Stimulated activated CD8-positive, alpha-beta memory T cell treated with anti-CD3 and anti-CD28 coated beads, Interleukin-15, amount 100 ng/mL, for 48 hours (primary cell): Measurements from ENCODE around the gene KCNG2.

Experiments used
- DNase-seq, 2 donors: peaks; one replicate each; pipeline ENCODE4 v3.0.0-alpha.2; 2020; ENCODE audit warnings: low read depth in 2 of 2

The KCNG2 gene

DNA sequence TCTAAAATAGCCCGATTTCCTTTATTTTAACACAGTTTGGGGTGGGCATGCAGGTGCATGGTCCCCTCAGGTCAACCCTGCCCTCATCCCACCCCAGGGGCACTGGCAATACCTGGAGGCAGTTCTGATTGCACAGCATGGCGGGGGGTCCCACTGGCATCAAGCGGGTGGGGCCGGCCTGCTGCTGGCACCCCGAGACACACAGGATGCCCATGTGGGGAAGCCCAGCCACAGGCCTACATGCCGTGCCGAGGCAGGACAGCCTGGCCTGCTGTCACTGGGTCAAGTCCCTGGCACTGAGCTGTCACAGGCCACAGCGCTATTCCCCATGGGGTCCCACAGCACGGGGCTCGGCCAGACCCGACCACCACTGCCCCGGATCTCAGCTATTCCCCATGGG lies 11.9 kb upstream of the KCNG2 start:
- no peak for DNase-seq

DNA sequence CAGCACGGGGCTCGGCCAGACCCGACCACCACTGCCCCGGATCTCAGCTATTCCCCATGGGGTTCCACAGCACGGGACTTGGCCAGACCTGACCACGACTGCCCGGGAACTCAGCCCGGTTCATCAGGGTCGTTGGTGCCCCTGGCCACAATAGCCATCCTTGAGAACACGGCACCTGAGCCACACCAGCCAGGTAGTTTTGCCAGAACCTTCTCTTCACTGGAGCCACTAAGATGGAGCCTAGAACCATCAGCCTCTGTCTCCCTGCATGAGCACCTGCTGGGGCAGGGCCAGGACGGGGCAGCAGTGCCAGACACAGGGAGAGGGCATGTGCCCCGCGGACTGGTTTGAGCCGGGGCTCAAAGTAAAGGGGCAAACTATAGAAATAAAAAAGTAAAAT lies 11.4 kb upstream of the KCNG2 start:
- no peak for DNase-seq

DNA sequence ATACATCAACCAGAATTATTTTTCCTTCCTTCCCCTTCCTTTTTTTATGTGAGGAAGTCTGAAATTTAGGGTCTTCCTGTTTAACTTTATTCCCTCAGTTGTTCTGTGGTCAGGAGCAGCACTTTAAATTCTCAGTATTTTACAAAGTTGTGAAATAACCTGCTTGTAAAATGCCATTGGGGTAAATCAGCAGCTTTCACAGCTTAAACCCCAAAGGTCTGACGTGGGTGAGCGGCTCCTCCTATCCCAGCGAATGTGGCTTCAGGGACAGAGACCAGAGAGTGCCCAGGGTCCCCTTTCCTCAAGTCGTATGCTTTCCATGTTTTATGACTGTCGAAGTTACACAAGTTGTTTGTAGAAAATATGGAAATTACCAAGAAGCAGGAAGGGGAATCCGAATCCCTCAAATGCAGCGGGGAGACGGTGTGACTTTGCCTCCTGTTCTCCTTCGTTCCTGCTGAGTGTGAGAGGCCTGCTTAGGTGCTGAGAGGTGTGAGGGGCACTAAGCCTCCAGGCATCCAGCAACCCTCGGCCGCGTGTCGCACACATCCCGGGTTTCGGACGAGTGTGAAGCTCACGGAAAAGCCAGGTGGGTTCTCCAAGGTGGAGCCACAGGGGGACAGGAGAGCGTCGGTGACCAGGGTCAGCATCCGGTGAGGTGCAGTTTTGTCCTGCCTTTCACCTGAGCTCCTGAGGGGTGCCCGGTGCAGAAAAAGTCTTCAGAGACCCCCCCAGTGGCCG lies 10.8 kb upstream of the KCNG2 start:
- no peak for DNase-seq

DNA sequence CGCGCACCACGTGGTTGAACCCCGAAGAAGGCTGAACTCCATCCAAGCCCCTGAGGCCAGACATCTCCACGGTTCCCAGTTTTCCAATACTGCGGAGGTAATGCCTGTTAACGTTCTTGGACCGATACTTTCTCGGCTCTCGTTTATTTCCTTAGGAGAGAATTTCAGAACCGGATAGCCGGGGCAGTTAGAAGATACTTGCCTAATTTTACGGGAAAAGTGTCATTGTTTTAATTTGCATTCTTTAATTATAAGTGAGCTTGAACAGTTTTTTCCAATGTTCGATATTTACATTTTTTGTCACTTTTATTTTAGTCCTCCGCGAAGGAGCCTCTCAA lies 10.2 kb upstream of the KCNG2 start:
- no peak for DNase-seq

DNA sequence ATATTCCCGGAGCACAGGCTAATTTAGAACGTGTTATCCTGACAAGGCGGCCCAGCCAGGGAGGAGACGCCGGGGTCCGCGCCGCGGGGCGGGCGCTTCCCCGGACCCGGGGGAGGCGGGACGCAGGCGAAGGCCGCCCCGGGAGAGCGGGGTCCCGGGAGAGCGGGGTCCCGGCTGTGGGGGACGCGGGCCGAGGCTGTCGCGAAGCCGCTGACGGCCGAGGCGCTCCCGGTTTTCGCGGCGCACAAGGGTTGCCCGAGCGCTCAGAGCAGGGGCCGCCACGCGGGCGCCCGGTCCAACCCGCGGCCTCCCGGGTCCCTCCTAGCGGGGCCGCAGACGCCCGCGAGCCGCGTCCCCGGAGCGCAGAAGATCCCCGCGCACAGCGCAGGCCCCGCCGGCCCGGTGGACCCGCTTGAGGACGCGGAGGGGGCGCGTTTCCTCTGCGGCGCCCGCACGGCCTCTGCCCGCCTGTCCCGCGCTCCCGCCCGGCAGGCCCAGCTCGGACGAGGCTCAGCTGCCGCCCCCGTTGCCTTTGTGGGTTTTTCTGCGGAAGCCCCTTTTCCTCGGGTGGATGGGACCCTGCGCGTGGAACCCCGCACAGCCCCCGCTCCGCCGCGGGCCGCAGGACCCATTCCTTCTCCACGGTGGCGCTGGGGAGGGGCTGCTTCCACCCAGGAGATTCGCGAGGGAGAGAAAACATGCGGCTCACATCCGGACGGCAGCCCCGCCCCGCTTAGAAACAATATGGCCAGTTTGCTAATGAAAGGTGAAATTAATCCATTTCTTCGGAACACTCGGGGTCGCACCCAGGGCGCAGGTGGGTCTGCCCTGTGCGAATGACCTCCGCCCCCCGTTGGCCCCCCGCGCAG lies 9.6 kb upstream of the KCNG2 start:
- no peak for DNase-seq

DNA sequence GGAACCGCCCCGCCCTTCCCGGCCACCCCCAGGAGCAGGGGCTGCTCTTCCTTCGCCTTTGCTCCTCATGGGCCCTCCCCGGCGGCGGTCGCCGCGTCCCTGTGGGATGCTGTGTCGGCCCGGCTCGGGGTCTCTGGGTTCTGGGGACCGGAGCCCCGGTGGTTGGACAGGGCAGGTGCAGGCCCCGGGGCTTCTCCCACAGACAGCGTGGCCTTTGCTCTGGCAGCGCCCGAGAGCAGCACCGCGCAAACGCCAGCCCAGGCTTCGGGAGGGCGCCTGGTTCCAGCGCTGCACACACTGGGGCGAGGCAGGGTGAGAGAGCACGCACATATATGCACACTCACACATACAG lies 9.0 kb upstream of the KCNG2 start:
- no peak for DNase-seq

DNA sequence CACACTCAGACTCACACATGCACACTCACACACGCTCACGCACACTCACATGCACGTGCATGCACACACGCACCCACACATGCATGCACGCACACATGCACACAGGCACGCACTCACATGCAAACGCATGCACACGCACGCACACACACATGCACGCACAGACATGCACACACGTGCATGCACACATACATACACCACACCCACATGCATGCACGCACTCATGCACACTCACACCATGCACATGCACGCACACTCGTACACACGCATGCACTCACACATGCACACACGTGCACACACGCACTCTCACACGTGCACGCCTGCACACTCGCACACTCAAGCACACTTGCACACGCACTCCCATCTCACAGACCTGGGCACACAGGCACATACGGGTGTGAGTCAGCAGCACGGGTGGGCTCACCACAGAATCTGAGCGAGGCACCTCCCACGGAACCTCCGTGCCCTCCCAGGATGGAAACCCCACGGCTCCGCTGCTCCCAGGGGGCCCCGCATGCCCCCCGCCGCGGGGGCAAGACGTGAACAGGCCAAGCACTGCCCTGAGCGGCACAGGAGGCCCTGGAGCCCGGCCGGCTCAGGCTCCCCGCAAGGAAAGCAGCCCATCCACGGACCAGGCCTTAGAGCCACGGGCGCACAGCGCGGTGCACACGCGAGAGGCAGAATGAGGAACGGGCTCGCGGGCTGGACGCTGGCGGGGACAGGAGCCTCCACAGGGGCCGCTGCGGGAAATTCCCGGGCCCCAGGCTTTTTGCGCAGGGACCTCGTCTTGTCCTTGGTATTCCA lies 8.4 kb upstream of the KCNG2 start:
- no peak for DNase-seq

DNA sequence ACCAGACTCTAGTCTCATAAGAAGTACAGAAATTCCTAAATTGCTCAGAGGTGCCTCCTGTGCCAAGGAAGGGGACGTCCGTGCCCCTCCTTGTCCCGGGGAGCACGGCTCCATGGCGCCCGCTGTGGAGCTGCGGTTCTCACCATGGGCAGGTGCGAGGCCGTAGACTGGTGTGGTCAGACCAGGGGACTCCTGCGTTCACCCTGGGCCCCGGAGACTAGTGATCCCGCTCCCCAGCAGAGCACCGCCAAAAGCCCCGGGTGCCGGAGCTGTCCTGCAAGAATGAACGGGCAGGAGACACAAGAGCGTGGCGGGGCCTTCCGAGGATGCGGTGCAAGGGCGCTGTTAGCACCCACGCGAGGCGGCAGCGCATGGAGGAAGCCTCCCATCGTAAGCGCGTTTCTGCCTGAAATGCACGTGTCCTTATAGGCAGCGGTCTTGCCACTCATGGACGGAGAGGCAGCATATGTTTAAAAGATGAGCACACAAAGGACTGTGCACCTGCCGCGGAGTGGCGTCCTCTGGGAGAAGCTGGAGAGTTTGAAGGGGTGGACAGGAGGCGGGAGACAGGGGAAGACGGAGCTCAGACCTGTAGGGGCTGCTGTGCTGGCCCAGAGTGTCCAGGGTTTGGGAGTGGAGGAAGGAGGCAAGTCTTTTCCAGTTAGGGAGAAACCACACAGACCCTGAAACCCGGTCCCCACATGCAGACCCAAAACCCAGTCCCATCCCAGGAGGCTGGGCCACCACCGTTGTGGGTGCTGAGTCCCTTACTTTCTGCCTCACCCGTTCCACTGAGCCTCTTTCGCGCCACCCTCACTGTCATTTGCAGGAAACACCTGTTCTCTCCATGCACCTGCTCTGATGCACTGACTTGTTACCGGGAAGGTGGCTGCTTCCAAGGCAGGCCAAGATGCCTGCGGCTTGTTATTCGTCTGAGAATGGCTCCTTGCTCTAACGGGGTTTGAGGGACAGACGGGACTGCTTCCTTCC lies 7.5 kb upstream of the KCNG2 start:
- DNase-seq: no peak

DNA sequence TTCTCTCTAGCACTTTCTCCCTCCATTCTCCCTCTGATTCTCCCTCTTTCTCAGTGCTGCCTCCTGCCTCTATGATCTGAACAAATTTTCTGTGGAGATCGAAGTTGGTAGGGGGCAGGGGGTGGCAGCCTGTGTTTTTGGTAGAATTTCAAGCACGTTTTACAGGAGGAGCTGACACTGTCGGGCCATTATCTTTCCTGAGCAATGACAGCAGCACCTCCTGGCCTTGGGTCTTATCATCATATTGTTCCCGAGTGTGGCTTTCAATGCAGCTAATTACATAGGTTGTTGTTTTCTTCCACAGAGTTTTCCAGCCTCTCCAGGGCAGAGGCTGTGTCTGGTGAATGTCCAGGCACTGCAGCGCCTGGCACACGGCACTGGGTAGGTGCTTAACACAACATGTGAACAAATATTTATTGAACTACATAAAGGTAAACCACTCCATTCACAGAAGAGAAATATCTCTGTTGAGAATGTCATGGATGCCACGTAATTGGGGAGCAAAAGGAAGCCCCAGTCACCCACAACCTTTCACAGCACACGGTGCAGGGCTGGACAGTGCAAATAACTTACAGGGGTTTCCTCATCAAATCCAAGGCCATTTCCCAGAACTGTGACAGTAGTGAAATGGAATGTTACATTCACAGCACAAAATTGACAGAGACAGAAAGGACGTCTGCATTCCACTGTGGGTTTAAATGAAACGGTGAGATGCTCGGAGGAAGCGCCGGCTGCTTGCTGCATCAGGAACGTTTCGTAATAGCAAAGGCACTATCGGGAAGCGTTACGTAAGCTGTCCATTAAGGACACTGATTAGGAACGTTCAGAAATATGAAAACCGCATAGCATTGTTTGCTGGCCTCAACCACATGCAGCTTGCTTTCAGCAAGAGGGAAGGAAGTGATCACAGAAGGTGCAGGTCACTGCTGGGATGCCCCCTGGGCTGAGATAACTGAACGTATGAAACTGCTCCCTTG lies 6.5 kb upstream of the KCNG2 start:
- DNase-seq: no peak

DNA sequence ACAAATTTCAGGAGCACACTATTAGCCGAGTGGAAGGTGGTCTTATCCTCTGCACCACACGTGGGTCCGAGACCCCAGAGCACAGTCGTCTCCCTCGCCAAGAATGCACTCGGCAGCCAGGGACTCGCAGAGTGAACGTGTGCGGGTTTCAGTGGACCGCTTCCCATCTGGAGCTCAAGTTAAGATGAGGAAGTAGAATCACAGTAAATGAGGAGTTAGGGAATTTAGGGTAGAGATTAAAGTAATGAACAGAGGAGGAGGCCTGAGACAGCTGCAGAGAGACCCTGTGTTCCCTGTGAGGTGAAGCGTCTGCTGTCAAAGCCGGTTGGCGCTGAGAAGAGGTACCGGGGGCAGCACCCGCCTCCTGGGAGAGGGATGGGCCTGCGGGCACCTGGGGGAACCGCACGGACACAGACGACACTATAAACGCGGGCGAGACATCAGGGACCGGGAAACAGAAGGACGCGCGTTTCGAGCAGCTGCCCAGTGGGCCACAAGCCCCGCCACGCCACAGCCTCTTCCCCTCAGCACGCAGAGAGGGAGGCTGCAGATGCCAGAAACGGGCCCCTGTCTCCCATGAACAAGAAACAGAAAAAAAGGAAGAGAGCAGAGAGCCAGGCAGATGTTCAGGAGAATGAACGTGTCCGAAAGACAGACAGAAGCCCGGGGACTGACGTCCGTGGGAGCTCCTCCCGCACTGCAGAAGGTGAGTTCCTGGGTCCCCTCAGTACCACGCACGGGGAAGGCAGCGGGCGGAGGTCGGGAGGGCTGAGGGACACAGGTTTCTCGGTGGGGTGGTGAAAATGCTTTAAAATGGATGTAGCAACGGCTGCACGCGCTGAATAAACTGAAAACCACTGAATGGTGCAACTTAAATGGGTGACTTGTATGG lies 5.4 kb upstream of the KCNG2 start:
- DNase-seq: no peak

DNA sequence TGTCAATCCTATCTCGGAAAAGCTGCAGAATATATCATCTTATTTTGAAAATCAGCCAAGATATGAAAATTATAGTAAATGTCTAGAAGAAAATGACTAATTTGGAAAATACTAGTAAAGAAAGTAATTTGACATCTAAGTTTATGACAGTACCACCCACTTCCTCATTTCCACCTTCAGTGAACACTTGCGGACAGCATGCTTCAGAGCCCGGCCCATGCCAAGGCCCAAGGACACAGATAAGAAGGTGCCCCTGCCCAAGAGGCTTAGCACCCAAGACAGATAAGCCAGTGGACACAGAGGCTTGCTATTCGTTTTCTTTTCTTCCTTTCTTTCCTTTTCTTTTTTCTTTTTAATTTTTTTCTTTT lies 4.8 kb upstream of the KCNG2 start:
- DNase-seq: no peak

DNA sequence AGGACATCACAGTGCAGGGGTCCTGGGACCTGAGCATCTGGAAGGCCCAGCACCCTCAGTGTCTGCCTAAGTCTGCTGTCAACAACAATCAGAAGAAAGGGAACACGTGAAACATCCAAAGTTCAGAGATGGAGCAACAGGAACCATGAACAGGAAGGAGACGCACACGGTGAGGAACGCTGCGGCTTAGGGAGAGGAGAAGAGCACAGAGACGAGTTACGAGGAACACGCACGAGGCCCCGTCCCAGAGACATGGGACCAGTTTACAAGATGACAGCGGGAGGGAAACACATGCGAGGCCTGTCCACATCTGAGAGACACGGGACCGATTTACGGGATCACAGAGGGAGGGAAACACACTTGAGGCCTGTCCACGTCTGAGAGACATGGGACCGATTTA lies 2.9 kb upstream of the KCNG2 start:
- no peak for DNase-seq

DNA sequence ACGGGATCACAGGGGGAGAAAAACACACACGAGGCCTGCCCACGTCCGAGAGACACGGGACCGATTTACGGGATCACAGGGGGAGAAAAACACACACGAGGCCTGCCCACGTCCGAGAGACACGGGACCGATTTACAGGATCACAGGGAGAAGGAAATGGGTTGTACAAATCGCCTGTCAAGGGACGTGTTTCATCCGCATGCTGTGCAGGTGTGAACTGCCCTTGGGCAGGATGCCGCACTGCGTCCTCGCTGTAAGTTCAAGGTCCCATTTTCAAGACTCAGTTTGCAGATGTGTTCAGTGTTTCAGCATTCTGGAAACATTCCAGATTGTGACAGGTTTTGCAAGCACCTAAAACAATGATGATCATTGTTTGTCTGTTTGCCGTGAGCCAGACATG lies 2.3 kb upstream of the KCNG2 start:
- no peak for DNase-seq

DNA sequence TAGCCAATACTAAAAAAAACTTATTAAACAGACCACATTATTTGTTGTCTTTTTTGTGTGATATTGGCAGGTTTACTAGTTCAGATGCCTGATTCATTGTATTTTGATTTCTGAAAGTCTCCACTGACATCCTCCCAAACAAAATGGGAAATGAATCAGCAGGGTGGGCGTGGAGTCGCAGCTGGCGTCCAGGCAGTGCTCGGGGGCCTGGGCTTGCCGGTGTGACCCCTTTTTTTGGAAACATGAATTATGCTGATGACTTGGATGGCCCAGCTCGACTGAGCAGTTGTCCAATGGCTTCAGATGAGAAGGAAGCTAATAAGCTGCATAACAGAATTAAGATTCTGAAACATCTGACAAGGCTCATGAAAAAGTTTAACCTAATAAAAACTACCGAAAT lies 1.7 kb upstream of the KCNG2 start:
- DNase-seq: no peak

DNA sequence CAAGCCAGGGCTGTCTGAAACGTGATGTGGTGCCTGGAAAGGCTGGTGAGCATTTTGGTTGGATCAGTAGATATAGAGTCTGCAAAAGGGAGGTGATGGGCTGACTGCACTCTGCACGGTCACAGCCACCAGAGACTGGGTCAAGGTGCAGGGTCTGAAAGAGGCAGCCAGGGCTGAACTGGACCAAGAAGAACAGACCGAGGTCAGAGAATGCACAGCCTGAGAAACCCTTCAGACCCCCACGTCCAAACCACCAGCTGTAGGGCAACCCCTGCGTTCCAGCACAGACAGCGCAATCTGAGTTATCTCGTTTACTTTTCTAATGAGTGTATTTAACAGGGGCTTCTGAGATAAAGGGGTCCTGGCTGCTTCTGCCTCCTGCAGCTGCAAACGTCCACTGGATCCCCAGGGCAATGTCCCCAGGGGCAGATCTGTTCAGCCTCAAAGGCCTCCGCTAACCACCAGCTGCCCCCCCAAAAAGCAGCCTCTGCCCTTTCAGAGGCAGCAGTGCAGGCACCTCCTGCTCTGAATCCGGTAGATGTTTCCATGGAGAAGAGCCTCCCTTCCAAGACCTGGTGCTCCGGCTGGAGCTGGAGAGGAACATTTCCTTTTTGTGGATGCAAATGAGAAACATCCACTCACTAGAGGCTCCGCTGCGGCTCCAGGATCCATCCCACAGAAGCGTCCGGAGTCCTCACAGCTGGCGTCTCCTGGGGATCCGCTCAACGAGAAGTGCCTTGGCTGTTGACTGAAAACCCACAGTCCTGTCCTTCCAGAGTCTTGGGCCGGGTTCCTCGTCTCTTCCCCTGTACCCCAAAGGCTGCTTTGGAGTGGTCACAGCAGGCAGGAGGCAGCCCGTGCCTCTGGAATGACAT lies 970 bp upstream of the KCNG2 start:
- DNase-seq: no peak

DNA sequence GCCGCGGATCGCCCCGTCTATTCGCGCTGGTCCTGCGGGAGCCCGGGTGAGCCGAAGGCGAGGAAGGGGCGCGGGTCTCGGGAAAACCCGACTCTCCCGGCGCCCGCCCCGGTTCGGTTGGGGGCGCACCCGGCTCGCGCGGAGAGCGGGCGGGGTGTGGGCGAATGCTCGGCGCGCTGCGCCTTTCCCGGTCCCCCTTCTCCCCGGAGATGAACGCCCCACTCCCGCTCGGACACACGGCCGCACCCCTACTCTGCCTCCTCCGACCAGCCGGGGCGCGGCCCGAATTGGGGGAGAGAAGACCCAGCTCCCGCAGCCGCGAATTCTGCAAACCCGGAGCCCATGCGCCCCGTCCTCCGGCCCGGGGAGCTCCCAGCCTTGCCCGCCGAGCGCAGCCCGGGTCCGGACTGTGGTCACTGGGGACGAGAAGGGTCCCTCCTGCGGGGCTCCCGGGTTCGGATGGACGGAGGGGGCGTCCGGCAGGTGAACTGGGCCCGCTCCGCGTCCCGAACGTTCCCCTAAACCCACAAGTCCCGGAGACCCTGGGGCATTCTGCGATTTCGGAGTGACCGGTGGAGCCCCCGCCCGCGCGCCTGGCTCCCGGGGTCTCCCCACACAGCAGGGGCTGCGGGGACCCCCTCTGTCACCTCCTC lies 734 bp downstream of the KCNG2 start:
- no peak for DNase-seq

DNA sequence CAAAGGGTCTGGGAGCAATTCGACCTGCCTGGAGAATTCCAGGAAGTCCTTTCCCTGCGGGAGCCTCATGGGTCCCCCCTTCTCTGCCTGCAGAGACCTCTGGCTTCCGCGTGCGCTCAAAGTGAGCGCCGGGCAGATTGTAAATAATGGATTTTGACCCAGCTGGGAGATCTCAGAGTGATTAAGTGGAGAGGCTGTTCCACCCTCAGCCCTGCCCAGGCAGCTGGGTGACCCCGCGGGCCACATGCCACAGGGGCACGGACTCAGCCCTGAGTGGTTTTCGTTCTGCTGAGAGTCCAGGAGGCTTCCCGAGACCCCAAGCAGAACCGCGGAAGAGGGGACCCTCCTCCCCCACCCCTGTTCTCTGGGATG lies 1.2 kb downstream of the KCNG2 start:
- DNase-seq: no peak
